ENCODE data around the gene RALGAPA2. TPM values are rescaled to one million over a fixed set of nuclear protein-coding genes. Genes with fewer than 3 reads are reported as not detected.

Gene RALGAPA2
- polyA plus RNA-seq (ENCODE audit: insufficient read length in 4 of 4) = 10 to 100 TPM; 17.4 to 24.7 (median 18.6) TPM

GRCh38 chr20:20712474-20713243 lies at the start of gene RALGAPA2:
Gene RALGAPA2, minus strand, starts transcription at chr20:20712644. Its CDS starts 164 bp downstream, at chr20:20712480.
- DNase-seq (ENCODE audit: low read depth in 4 of 4, low spot score in 2 of 4) = peak; percentile 93 to 98 (median 94)

DNA sequence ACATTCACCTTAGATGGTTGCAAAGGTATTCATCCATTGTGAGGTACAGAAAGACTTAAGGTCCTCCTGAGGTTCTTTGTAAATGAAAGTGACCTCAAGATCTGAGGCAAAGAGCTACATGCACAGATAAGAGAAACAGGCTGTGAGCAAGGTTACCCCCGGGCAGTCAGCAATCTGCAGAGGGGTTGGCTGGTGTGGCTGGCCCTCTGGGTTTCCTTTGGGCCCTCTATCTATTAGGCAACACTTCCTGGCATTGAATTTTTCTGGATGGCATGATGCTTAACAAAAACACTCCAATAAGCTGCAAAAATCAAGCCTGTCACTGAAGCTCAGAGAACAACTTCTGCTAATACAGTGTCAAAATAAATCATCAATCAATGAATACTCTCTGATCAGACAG lies 48.9 kb upstream of the RALGAPA2 start:
- DNase-seq (ENCODE audit: low read depth in 4 of 4, low spot score in 2 of 4) = no peak

GRCh38 chr20:20759132-20759531 lies 46.7 kb upstream of the RALGAPA2 start:
- DNase-seq (ENCODE audit: low read depth in 4 of 4, low spot score in 2 of 4) = no peak

DNA sequence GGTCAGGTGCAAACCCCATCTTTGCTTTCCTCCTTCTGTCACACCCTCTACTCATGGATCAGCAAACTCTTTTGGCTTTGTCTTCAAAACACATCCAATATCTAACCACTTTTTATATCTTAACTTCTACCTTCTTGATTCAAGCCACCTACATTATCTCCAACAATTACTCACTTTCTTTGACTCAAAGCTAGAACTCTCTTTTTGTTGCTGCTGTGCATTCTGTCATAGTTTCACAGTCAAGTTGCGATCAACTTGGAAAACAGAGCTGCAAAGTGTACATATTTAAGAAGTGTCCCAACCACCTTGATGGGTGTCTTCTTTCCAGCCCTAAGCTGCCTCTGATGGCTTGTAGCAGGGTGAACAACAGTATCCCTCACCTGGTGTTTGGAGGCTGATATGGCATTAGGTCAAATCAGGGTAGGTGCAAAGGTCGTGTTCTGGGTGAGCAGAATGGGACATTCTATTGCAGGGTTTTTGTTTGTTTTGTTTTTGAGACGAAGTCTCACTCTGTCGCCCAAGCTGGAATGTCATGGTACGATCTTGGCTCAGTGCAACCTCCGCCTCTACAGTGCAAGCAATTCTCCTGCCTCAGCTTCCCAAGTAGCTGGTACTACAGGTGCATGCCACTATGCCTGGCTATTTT lies 43.4 kb upstream of the RALGAPA2 start:
- no peak for DNase-seq (ENCODE audit: low read depth in 4 of 4, low spot score in 2 of 4)

- DNase-seq (ENCODE audit: low read depth in 4 of 4, low spot score in 2 of 4) = no peak
Observed at GRCh38 chr20:20755231-20755630, 42.8 kb upstream of the RALGAPA2 start.

DNA sequence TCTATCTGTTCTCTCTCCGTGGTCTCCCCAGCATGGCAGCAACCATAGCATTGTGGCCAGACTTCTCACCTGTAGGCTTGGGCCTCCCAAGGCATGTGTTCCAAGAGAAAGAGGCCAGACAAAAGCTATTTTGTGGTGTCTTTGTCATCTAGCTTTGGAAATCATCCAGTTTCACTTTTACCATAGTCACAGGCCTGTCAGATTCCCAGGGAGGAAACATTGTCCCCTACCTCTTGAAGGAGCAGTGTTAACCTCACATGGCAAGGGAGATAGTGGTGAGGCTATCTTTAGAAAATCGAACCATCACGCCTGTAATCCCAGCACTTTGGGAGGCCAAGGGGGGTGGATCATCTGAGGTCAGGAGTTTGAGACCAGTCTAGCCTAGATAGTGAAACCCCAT lies 42.3 kb upstream of the RALGAPA2 start:
- DNase-seq (ENCODE audit: low read depth in 4 of 4, low spot score in 2 of 4) = no peak

- no peak for DNase-seq (ENCODE audit: low read depth in 4 of 4, low spot score in 2 of 4)
Observed at GRCh38 chr20:20752712-20753111, 40.3 kb upstream of the RALGAPA2 start.

GRCh38 chr20:20747298-20747697 lies 34.9 kb upstream of the RALGAPA2 start:
- DNase-seq (ENCODE audit: low read depth in 4 of 4, low spot score in 2 of 4) = no peak

- DNase-seq (ENCODE audit: low read depth in 4 of 4, low spot score in 2 of 4) = peak in 1 of 4 donors; percentile 2
Observed at GRCh38 chr20:20744170-20744725, 31.8 kb upstream of the RALGAPA2 start.

DNA sequence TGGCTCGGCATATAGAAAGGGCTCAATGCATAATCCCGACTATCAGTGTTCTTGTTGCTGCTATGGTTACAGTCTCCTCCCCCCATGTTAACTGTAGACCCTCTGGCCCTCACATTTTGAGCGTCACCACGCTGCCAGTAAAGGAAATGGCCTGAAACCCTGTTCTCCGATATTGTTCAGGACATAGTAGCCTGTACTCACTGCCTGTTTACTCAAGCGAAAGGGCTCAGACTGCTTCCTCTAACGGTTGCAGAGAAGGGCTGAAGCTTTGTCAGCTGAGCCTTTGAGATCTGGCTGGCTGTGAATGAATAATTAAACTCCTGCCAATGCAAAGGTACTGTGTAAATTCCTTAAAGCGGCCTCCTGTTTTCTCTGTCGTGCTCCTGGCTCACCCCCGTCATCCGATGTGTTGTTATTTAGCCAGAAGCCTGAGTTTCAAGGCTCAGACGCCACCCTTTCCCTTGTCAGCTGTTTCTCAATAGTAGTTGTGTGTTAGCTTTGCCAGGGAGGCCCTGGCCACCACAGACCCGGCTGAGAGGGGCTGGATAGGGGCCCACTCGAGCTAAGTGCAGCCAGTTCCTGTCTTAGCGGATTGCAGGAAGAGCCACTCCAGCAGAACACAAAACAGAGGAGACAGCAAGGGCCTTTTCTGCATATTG lies 31.2 kb upstream of the RALGAPA2 start:
- peak in 2 of 4 donors; percentile 31 to 34 for DNase-seq (ENCODE audit: low read depth in 4 of 4, low spot score in 2 of 4)

DNA sequence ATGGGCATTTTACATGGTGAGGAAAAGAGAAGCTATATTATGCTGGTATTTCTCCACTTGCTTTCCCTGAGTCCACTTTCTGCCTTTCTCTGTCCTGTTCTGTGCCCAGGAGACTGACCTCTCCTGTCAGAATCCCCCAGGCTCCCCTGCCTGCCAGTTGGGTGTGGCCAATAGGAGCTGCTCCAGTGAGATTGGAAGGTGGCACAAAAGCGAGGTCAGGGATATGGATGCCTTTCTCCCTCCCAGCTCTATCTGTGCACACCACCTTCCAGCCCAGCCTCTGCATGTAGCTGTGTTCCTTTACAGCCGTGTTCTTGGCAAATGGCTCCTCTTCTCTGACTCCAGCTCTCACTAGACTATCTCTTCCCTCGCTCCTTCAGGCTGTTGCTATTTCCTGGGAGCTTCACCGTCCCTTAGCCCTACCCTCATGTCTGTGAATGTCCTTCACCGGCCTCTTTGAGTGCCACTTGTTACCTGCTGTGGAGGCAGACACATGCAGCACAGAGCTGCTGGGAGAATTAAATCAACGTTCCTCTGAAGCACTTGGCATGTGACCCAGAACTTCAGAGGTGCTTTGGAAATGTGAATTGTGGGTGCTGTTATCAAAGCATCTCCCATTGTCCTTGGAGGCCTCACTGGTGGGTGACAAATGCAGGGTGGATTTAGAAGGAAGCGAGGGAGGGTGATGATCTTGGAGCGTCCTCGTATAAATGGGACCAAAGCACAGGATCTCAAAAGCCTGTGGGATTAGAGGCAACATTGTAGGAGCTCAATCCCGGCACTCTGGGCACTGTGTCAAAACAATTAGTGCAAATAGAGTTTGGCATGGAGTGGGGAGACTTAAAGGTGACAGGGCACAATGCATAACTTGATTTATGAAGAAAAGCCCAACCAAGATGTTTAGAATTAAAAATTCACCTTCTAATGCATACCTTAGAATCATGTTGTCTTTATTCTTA lies 28.9 kb upstream of the RALGAPA2 start:
- no peak for DNase-seq (ENCODE audit: low read depth in 4 of 4, low spot score in 2 of 4)

- DNase-seq (ENCODE audit: low read depth in 4 of 4, low spot score in 2 of 4) = no peak
Observed at GRCh38 chr20:20740541-20740940, 28.1 kb upstream of the RALGAPA2 start.

- no peak for DNase-seq (ENCODE audit: low read depth in 4 of 4, low spot score in 2 of 4)
Observed at GRCh38 chr20:20737158-20737557, 24.7 kb upstream of the RALGAPA2 start.

- no peak for DNase-seq (ENCODE audit: low read depth in 4 of 4, low spot score in 2 of 4)
Observed at GRCh38 chr20:20736303-20736702, 23.9 kb upstream of the RALGAPA2 start.

- no peak for DNase-seq (ENCODE audit: low read depth in 4 of 4, low spot score in 2 of 4)
Observed at GRCh38 chr20:20734475-20734948, 22.1 kb upstream of the RALGAPA2 start.

GRCh38 chr20:20733943-20734342 lies 21.5 kb upstream of the RALGAPA2 start:
- DNase-seq (ENCODE audit: low read depth in 4 of 4, low spot score in 2 of 4) = no peak

- DNase-seq (ENCODE audit: low read depth in 4 of 4, low spot score in 2 of 4) = no peak
Observed at GRCh38 chr20:20732641-20733040, 20.2 kb upstream of the RALGAPA2 start.

GRCh38 chr20:20731945-20732296 lies 19.5 kb upstream of the RALGAPA2 start:
- no peak for DNase-seq (ENCODE audit: low read depth in 4 of 4, low spot score in 2 of 4)

- no peak for DNase-seq (ENCODE audit: low read depth in 4 of 4, low spot score in 2 of 4)
Observed at GRCh38 chr20:20731000-20731944, 18.8 kb upstream of the RALGAPA2 start.
